NCI-H1417 (cell line): ENCODE data around the gene AURKB.
"Not testable (repeated sequence)": the region's sequence is repeated elsewhere in the genome, so short reads cannot be mapped to it uniquely, and the experiment has no call there.

Source experiments
- DNase-seq, 3 experiments: peaks; one replicate each; lab custom pipeline; 2025; lab: John Stamatoyannopoulos, UW

The AURKB gene

DNA sequence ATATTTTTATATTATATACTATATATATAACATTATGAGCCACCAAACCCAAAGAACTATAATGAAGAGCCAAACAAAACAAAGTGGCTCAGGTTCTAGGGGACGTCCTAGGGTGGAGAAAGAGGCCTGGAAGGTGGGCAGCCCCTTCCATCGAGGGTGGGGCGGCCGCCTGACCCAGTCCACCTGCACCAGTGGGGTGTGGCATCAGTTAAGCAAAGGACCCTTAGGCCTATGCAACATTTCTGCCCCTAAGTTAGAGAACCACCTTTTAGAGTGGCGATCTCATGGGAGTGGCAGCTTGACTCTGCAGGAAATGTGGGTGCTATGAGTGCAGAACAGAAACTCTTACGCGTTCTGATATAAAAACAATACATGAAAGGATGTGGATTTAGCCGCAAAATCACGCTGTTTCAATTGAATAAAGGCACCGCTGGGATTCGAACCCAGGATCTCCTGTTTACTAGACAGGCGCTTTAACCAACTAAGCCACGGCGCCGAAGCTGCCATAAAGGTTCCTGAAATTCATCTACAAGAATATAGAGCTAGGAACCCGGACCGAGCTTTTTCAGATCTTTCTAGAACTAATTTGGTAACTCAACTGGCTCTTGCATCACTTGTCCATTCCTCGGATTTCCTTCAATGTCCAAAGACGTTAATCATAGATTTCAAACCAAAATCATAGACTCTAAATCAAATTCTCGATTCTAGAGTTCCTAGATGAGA lies 15.6 kb upstream of the AURKB start:
- peak in 2 of 3 experiments; percentile 3 to 34 for DNase-seq

DNA sequence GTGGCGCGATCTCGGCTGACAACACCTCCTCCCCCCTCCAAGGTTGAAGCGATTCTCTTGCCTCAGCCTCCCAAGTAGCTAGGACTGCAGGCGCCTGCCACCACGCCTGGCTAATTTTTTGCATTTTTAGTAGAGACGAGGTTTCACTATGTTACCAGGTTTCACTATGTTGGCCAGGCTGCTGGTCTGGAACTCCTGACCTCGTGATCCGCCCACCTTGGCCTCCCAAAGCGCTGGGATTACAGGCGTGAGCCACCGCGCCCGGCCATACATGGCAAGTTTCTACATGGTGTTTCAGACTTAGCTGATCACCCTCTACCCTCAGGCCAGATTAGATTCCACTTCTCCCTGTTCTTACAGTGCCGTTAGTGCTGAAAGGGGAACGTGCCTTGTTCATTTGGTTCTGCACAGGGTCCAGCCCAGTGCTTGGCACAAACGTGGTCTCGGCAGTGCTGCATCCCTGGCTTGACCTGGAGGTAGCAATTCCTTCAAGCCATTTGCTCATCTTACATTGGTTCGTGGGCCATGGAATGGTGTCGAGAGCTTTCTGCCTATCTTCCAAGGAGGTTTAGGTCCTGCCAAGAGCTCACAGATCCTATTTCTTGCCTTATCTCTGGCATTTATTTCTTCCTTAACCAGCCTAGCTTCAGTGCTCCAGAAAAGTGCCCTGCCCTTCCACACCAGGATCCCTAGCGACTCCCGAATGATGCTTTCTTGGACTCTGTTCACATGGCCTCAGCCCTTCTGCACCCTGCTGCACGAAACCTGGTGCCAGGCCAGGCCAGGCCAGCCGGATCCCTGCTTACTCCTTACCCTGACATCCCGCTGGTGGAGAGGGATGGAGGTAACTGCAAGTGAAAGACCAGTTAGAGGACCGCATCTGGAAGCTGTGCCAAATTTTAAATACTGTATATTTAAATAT lies 14.8 kb upstream of the AURKB start:
- DNase-seq: no peak

DNA sequence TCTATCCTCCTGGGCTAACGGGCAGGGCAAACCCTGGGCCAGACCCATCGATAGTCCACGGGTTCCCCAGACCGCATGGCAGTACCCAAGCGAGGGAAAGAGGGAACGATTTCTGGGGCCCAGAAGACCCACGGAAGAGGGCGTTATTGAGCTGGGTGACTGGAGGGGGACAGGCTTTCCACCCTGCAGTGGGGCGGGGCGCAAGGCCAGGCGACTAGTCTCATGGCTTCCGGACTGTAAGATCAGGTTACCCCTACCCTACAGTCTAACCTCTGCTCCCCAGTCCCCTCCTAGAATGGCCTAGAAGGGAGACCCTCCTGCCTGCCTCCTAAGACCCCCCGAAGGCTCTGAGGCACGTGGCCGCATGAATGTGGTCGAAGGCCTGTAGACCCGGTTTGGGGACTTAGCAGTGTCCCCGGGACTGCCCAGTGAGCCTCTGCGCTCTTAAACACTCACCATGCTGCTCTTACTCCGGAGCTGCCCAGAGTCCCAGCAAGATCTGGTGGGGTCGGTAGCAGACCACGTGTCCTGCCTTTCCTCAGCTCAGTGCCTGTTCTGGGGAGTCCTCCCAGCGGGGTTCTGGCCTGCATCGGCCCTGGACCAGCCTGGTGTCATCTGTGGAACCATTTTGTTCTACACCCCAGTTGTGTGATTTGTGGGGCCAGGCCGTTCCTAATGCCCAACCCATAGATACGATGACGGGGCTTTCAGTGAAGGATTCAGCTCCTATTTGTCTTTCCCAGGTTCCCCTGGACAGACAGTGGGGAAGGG lies 13.2 kb upstream of the AURKB start:
- peak; percentile 24 to 74 (median 72) for DNase-seq

DNA sequence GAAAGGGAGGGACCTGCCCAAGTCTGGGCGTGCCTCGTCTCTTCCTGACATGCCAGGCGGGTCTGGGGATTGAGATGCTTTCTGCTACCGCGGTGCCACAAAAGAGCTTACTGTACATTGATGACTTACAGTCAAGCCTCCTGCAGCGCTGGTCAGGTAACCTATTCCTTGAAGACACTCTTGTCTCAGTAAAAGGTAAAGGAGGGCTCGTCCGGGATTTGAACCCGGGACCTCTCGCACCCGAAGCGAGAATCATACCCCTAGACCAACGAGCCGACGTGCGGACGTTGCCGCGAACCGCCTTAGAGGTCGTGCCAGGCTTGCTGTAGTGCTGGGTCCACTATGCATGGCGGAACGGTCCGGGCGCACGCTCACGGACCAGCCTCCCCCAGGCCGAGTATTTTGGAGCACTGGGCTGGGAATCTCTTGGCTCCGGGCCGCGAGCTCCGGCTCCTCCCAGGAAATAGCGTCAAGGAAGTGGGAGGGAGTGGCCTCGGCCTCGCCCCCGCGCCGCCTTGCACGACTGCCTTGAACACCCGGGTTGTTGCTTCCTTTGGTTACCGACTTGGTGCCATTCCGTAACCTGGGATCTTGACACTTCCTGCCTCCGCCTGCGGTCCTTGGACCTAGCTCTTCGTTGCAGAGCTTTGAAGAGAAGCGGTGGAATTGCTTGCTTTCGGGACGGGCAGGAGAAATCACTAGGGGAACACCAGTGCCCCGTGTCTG lies 12.4 kb upstream of the AURKB start:
- peak; percentile 63 to 87 (median 85) for DNase-seq

DNA sequence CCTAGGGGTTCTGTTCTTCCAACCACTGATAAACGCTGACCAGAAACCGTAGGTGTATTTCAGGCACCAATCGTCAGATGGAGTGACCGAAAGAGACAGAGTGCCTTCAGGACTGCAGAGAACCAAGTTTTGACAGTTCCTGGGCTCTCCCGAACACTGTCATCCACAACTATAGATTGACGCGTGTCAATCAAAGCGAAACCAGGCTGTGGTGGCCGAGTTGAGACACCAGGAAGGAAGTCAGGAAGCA lies 11.9 kb upstream of the AURKB start:
- DNase-seq: peak in 1 of 3 experiments; percentile 83

DNA sequence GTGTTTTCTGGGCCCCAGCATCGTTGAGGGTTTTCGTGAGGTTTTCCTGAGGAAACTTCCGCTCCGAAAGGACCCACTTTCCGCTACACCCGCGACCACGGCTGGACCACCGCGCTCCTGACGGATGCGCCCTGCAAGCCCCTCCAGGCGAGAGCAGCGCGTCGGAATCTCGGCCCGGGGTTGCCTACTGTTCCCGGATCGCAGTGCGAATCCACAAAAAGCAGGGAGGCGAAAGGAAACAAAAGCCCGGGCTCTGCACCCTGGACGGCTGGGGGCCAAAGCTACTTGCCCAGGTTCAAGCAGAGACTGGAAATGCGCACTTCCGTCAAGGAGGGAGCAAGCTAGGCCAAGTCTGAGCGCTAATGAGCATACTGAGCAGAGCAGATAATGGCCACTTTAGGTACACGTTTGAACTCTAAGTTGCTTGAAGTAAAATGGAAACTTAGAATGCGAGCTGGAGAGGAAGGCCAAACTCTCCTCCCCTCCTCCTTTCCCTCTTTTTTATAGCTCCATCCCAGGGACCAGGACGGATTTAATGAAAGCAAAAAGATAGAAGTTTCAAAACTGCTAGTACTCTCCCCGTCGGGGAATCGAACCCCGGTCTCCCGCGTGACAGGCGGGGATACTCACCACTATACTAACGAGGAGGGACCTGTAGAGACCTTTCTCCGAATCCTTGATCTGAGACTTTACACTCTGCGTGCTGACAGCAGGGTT lies 11.4 kb upstream of the AURKB start:
- peak; percentile 77 to 93 (median 85) for DNase-seq

DNA sequence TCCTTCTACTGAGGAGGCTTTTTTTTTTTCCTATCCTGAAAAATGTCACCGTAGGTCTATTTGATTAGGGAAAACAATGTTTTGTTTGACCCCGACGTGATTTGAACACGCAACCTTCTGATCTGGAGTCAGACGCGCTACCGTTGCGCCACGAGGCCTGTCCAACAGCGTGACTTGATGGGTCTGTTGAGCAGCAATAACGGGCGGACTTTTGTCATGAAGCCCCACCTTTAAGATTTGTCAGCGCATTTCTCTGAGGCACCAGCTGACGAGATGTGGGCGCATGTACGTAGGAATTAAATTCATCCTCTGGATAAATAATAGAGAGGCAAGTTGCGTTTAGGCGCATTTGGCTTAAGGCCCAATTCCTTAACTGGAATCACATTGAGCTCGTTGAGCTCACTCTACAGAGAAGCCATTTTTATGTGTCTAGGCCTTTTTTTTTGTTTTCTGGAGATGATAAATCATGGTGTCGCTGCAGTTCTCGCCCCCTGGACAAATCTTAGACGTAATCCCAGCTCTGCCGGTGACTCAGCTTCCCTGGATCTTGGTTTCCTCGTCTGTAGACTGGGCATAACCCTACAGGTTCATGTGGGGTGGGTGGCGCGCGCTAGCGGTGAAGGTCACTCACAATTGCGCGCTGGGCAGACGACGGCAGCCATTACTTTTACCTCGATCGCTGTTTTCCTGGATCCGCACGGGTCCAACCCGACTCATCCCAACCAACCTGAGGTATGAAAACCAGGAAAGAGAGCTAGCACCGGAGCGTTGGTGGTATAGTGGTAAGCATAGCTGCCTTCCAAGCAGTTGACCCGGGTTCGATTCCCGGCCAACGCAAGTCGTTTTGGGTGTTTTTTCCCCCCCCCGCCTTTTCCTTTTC lies 10.6 kb upstream of the AURKB start:
- peak; percentile 85 to 96 (median 89) for DNase-seq

DNA sequence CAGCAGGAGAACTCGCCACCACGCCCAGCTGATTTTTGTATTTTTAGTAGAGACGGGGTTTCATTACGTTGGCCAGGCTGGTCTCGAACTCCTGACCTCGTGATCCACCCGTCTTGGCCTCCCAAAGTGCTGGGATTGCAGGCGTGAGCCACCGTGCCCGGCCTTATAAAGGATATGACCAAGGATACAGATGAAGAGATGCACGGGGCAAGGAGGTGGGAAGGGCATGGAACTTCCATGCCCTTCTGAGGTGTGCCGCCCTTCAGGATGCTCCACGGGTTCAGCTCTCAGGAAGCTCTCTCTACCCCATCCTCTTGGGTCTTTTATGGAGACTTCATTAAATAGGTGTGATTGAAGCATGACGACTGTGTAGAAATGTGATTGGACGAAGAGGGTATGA lies 3.6 kb upstream of the AURKB start:
- not testable (repeated sequence) for DNase-seq

DNA sequence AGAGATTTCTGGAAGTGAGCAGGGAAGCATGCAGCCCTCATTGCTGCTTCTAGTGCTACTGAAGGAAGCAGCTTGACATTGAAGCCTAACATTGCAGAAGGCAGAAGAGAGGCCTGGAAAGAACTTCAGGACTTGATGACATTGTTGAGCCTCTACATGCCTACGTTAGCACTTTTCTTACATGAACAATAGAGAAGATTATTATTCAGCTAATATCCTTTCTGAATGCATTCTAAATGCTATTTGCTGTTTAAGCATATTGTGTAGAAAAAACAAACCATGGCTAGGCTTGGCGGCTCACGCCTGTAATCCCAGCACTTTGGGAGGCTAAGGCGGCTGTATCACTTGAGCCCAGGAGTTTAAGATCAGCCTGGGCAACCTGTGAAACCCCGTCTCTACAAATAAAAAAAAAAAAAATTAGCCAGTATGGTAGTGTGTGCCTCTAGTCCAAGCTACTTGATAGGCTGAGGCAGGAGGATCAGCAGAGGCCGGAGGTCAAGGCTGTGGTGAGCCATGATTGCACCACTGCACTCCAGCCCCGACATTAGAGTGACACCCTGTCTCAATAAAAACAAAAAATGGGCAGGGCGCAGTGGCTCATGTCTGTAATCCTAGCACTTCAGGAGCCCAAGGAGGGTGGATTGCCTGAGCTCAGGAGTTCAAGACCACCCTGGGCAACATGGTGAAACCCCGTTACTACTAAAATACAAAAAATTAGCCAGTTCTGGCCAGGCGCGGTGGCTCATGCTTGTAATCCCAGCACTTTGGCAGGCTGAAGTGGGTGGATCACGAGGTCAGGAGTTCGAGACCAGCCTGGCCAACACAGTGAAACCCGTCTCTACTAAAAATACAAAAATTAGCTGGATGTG lies 2.2 kb upstream of the AURKB start:
- DNase-seq: no peak

DNA sequence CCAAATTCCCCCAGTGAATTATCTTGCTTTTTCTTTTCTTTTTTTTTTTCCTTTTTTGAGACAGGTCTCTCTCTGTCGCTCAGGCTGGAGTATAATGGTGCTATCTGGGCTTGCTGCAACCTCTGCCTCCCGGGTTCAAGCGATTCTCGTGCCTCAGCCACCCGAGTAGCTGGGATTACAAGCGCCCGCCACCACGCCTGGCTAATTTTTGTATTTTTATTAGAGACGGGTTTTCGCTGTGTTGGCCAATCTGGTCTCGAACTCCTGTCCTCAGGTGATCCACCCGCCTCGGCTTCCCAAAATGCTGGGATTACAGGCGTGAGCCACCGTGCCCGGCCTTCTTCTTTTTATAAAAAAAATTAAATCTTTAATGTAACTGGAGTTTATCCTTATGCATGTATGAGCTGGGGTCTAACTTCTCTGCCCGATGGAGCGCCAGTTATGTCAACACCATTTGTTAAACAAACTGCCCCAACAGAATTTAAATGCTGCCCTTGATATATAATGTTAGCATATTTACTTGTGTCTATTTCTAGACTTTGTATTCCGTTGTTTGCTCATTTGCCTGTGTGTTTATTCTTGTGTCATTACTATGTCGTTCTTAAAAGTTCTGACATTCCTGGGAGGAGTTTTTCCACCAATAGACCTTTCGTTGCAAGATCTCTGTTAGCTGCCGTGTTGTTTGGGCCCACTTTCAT lies 535 bp upstream of the AURKB start:
- no peak for DNase-seq

DNA sequence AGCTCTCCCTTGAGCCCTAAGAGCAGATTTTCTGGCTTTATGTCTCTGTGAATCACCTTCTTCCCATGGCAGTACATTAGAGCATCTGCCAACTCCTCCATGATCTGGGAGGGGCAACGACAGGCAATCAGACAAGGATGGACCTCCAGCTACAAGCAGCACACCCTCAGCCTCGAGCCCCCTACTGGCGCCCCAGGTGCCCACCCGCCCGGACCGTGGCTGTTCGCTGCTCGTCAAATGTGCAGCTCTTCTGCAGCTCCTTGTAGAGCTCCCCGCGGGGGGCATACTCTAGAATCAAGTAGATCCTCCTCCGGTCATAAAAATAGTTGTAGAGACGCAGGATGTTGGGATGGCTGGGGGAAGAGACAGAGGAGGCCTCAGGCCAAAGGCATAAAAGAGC lies 3.8 kb downstream of the AURKB start:
- DNase-seq: no peak

DNA sequence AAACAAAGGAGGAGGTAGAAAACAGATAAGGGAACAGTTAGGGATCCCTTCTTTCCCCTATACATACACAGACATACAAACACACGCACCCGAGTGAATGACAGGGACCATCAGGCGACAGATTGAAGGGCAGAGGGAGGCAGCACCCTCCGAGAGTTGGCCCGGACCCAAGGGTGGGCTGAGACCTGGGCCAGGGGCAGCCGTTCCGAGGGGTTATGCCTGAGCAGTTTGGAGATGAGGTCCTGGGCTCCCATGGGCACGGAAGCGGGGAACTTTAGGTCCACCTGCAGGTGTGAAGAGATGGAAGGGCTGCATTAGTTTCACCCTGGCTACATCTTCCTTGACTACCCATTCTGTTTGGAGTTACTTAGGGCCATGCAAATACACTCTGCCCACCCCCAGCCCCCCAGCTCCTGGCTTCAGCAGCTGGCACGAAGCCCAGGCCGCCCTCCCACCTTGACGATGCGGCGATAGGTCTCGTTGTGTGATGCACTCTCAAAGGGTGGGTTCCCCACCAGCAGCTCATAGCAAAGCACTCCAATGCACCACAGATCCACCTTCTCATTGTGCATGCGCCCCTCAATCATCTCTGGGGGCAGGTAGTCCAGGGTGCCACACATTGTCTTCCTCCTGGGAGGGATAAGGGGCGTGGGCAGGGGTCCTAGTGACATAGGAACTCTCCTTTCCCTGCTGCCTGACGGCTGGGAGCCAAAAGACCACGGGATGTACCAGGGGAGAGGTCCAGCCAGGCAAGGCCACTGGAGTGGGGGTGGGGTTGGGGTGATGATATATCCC lies 5.4 kb downstream of the AURKB start:
- no peak for DNase-seq

DNA sequence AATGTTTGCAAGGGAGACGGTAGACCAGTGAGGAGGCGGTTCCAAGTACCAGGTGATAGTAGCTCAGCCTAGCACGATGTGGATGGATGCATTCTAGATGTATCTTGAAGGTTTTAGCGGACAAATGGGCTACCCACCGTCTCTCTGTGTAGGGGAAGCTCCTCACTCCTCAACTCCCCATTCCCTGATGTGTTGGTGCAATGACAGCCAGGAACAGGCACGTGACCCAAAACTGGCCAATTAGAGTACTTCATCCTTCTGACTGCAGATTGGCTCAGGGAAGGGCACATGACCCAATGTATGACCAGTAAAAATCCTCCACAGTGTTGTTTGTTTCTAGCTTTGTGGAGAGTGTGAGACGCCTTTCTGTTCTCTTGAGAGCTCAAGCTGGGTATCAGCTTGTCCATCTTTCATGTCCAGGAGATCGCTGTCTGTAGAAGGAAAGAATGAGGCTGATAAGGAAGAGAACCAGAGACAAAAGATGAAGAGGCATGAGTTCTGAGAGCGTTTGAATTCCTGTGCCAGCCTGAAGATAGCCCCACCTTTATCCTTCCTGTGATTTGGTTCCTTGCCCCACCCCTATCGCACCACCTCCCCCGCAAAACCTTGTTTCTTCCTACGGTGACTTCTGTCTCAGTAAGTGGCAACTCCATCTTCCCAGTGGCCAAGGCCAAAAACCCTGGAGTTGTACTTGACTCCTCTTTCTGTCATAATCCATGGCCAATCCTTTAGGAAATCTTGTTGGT lies 18.1 kb downstream of the AURKB start:
- DNase-seq: peak in 2 of 3 experiments; percentile 28 to 83

DNA sequence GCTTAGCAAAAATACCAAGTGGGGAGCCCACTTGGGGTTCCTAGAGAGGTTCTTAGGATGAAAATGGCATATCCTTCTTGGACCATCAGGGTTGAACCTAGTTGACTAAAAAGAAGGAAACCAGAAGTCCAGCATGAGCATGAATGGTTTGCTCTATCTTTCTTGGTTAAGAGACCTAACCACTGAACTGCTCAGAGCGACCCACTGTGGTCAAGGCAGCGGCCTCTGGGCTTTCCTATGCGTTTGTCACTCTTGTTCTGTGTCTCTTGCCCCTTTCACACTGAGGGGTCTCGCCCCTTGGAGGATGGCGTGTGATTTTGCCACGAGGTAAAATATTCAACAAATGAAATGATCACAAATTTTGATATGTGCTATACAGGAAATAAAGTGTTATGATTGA lies 19.9 kb downstream of the AURKB start:
- DNase-seq: no peak

DNA sequence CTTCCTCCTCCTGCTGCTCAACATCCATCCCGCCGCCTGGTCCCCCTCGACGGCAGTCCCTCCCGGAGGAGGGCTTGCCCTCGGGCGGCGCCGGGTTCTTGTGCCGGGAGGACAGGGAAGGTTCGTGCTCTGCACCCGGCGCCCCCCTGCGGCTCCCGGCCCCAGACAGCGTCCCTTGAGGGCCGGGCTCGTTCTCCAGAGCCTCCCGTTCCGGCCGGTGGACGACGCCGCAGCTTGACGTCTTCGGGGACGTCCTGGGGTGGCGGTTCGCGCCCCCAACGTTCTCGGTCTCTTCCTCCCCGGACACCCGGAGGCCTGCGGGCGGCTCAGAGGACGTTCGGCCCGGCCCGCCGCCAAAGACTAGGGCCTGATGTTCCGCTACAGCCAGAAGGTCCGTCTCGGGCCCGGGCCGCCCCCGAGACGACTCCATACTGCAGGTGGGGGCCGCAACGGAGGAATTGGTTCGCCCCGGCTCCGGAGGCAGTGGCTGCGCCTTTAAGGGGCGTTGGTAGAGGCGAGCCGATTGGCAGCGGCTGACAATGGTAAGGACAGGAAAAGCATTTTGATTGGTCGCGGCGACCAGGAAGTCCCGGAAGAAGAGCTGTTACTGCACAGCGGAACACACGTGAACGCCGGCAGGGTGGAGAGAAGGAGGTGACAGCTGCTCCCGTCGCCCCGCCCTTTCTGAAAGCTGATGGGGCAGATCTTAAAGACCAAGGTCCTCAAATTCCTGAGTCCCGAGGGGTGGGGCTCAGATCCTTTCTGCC lies 20.5 kb downstream of the AURKB start, which contains the start of gene BORCS6:
Gene BORCS6, minus strand, starts transcription at position 470 of the 767 bp plus-strand sequence. Its CDS starts 40 bp downstream, at position 430.
- peak; percentile 84 to 95 (median 90) for DNase-seq

DNA sequence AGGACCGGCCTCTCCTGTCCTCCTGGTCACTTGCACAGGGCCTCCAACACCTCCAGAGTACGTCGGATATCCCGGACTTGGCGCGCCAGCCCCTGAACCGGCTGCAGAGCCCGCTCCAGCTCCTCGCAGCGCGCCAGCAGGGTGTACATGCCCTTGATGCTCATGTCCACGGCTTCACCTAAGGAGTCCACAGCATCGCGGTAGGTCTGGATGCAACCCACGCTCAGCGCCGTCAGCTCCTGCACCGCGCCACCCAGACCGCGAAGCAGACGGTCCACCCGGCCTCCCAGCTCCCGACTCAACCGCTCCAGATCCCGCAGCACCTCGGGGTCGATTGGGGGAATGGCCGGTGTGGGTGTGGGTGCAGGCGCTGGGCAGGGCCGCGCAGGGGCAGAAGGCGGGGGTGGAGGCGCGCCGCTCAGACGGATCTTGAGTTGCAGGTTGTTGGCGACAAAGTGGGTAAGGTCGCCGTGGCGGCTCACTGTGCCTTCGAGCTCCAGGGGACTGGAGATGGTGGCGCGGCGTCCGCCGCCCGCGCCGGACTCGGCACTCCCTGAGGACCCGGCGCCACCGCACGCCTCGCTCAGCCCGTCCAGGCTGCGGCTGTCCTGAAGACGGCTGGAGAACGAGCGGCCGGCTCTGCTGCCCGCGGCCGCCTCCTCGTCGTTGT lies 21.2 kb downstream of the AURKB start:
- DNase-seq: peak in 2 of 3 experiments; percentile 39 to 40
